Neural cell (in vitro differentiated cells): ENCODE data around the gene PPIE. TPM values are rescaled to one million over a fixed set of nuclear protein-coding genes. Genes with fewer than 3 reads are reported as not detected.

Source experiments
- H2AFZ ChIP-seq: fragments of 200-600, 300-800 bp; sonication (generic), shearing (Covaris generic); 2 replicates; pipeline ENCODE4 v1.6.0; 2014; ENCODE audit warnings: low read depth, mild to moderate bottlenecking, antibody characterized with exemption, low read length, moderate library complexity
- H3F3A ChIP-seq: fragments of 200-600 bp; shearing (Covaris generic); 2 replicates; pipeline ENCODE4 v1.6.1; 2016; ENCODE audit warnings: mild to moderate bottlenecking, moderate library complexity, mixed read lengths, antibody characterized with exemption, low read length; ENCODE audit not compliant: insufficient read depth, poor library complexity, severe bottlenecking
- H3K27ac ChIP-seq: fragments of 200-600, 300-800 bp; sonication (generic), shearing (Covaris generic); 2 replicates; pipeline ENCODE4 v1.5.1; 2014; ENCODE audit warnings: mild to moderate bottlenecking, low read length, moderate library complexity
- H3K27me3 ChIP-seq: fragments of 300-800, 200-600 bp; sonication (generic), shearing (Covaris generic); 2 replicates; pipeline ENCODE4 v1.6.0; 2014; ENCODE audit warnings: mild to moderate bottlenecking, low read depth, low read length, moderate library complexity; ENCODE audit not compliant: insufficient read depth
- H3K36me3 ChIP-seq: fragments of 300-800, 200-600 bp; sonication (generic), shearing (Covaris generic); 2 replicates; pipeline ENCODE4 v1.5.1; 2014; ENCODE audit warnings: mild to moderate bottlenecking, antibody characterized with exemption, low read length, moderate library complexity; ENCODE audit not compliant: insufficient read depth
- H3K4me2 ChIP-seq: fragments of 300-800, 200-600 bp; sonication (generic), shearing (Covaris generic); 2 replicates; pipeline ENCODE4 v1.6.0; 2014; ENCODE audit warnings: mild to moderate bottlenecking, low read length
- H3K4me3 ChIP-seq: fragments of 300-800, 200-600 bp; sonication (generic), shearing (Covaris generic); 2 replicates; pipeline ENCODE4 v1.5.1; 2014; ENCODE audit warnings: mild to moderate bottlenecking, low read length, moderate library complexity
- H3K79me2 ChIP-seq: fragments of 200-600 bp; shearing (Covaris generic); replicated peaks from 2 replicates; pipeline ENCODE4 v1.6.0; 2014; ENCODE audit warnings: mild to moderate bottlenecking, low read length, moderate library complexity; ENCODE audit not compliant: insufficient read depth
- H3K9ac ChIP-seq: fragments of 300-800, 200-600 bp; sonication (generic), shearing (Covaris generic); 2 replicates; pipeline ENCODE4 v1.6.1; 2016; ENCODE audit warnings: mild to moderate bottlenecking, low read length, mixed read lengths
- H3K9me2 ChIP-seq: fragments of 200-600 bp; shearing (Covaris generic); 2 replicates; pipeline ENCODE4 v1.6.1; 2016; ENCODE audit warnings: mild to moderate bottlenecking, low read length, mixed read lengths; ENCODE audit not compliant: insufficient read depth
- H3K9me3 ChIP-seq: fragments of 200-600, 300-800 bp; sonication (generic), shearing (Covaris generic); 2 replicates; pipeline ENCODE4 v1.6.1; 2016; ENCODE audit warnings: mild to moderate bottlenecking, mixed run types, low read length, moderate library complexity, mixed read lengths
- H4K20me1 ChIP-seq: fragments of 200-600 bp; shearing (Covaris generic); 2 replicates; pipeline ENCODE4 v1.6.1; 2016; ENCODE audit warnings: mild to moderate bottlenecking, mixed run types; ENCODE audit not compliant: insufficient read depth
- EP300 ChIP-seq: fragments of 450-650 bp; conservative IDR thresholded peaks from 2 replicates; pipeline ENCODE4 v1.6.1; 2014; ENCODE audit warnings: antibody characterized with exemption, mild to moderate bottlenecking, moderate library complexity; ENCODE audit not compliant: poor library complexity, severe bottlenecking
- EZH2 ChIP-seq: fragments of 200-600, 300-800 bp; shearing (Covaris generic), sonication (generic); IDR thresholded peaks from 2 replicates; pipeline ENCODE4 v1.6.1; 2014; ENCODE audit warnings: antibody characterized with exemption, low read length, borderline replicate concordance, mild to moderate bottlenecking; ENCODE audit not compliant: insufficient read depth, poor library complexity, severe bottlenecking
- MXI1 ChIP-seq: fragments of 450-650 bp; conservative IDR thresholded peaks from 2 replicates; pipeline ENCODE4 v1.6.1; 2014; ENCODE audit warnings: antibody characterized with exemption, mild to moderate bottlenecking; ENCODE audit not compliant: poor library complexity, severe bottlenecking
- POLR2AphosphoS5 ChIP-seq: IDR thresholded peaks from 2 replicates; pipeline ENCODE4 v1.6.1; 2012
- RAD21 ChIP-seq: fragments of 450-650 bp; conservative IDR thresholded peaks from 2 replicates; pipeline ENCODE4 v1.6.1; 2014; ENCODE audit warnings: antibody characterized with exemption, mild to moderate bottlenecking, moderate library complexity
- SMC3 ChIP-seq: fragments of 450-650 bp; conservative IDR thresholded peaks from 2 replicates; pipeline ENCODE4 v1.6.1; 2014; ENCODE audit warnings: antibody characterized with exemption, mild to moderate bottlenecking, moderate library complexity; ENCODE audit not compliant: poor library complexity
- TAF1 ChIP-seq: IDR thresholded peaks from 2 replicates; pipeline ENCODE4 v1.6.1; 2012; ENCODE audit warnings: low read depth
- polyA plus RNA-seq: library from polyadenylated mRNA; depleted of rRNA; stranded (reverse); fragments of >200 nt; gene quantifications from 2 replicates; pipeline ENCODE4 v1.2.3, GENCODE V29; 2014
- TF ChIP-seq, protein P1 (sequence below): IDR thresholded peaks from 2 replicates; pipeline ENCODE4 v1.6.1; 2012; ENCODE audit warnings: borderline replicate concordance
- TF ChIP-seq, protein P2 (sequence below): fragments of 450-650 bp; IDR thresholded peaks from 2 replicates; pipeline ENCODE4 v1.5.1; 2014; ENCODE audit warnings: antibody characterized with exemption, mild to moderate bottlenecking, moderate library complexity; ENCODE audit not compliant: poor library complexity, severe bottlenecking

The PPIE gene
- polyA plus RNA-seq, 1 donor from 2014 or later, result 55.9 TPM

GRCh38 chr1:39689635-39690034 is 49.0 kb upstream of the PPIE start:
- peak overlapping the region; percentile 90 for H3K4me3 ChIP-seq
- no peaks in the 10 kb centered on the region for H3K9me3 ChIP-seq
- H3F3A ChIP-seq, result no peaks in the 10 kb centered on the region
- H3K36me3 ChIP-seq, result no peaks in the 10 kb centered on the region
- H3K27ac ChIP-seq, result peak overlapping the region; percentile 84
- H4K20me1 ChIP-seq, result no peaks in the 10 kb centered on the region
- no peak overlapping the region for H2AFZ ChIP-seq
- TF ChIP-seq EP300 (no peak), POLR2AphosphoS5 (peak; percentile 37), RAD21 (no peak), SMC3 (peak; percentile 43), EZH2 (no peak)
- TF ChIP-seq, protein P1, sequence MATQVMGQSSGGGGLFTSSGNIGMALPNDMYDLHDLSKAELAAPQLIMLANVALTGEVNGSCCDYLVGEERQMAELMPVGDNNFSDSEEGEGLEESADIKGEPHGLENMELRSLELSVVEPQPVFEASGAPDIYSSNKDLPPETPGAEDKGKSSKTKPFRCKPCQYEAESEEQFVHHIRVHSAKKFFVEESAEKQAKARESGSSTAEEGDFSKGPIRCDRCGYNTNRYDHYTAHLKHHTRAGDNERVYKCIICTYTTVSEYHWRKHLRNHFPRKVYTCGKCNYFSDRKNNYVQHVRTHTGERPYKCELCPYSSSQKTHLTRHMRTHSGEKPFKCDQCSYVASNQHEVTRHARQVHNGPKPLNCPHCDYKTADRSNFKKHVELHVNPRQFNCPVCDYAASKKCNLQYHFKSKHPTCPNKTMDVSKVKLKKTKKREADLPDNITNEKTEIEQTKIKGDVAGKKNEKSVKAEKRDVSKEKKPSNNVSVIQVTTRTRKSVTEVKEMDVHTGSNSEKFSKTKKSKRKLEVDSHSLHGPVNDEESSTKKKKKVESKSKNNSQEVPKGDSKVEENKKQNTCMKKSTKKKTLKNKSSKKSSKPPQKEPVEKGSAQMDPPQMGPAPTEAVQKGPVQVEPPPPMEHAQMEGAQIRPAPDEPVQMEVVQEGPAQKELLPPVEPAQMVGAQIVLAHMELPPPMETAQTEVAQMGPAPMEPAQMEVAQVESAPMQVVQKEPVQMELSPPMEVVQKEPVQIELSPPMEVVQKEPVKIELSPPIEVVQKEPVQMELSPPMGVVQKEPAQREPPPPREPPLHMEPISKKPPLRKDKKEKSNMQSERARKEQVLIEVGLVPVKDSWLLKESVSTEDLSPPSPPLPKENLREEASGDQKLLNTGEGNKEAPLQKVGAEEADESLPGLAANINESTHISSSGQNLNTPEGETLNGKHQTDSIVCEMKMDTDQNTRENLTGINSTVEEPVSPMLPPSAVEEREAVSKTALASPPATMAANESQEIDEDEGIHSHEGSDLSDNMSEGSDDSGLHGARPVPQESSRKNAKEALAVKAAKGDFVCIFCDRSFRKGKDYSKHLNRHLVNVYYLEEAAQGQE, result peak; percentile 69
- H3K9ac ChIP-seq, result peak overlapping the region; percentile 92
- peak overlapping the region; percentile 97 for H3K4me2 ChIP-seq
- no peaks in the 10 kb centered on the region for H3K9me2 ChIP-seq
- peaks cover 5% of the 10 kb centered on the region for H3K79me2 ChIP-seq
- peaks cover 36% of the 10 kb centered on the region for H3K27me3 ChIP-seq

DNA sequence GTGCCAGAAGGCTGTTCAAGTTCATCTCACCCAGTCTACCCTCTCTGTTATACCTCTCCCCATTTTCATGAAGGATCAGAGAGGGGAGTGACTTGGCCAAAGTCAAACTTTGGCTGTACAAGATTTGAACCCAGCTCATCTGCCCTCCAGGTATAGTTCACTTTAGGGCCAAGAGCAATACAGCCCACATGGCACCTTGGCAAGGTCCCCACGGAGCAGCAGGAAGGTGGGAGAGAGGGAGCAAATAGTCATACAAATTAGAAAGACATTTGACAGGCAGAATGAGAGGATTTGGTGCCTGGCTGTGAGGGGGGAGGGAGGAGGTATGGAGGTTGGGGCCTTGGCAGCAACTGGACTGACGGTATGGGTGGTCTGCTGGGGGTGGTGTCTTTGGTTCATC is 48.5 kb upstream of the PPIE start:
- Histone ChIP-seq H3K36me3 (no peaks in the 10 kb centered on the region), H2AFZ (no peak overlapping the region), H3K9me3 (no peaks in the 10 kb centered on the region), H3K79me2 (peaks cover 5% of the 10 kb centered on the region), H3K27ac (peak overlapping the region; percentile 84), H4K20me1 (no peaks in the 10 kb centered on the region), H3K9me2 (no peaks in the 10 kb centered on the region), H3K4me2 (peak overlapping the region; percentile 97), H3K4me3 (peak overlapping the region; percentile 90), H3F3A (no peaks in the 10 kb centered on the region), H3K9ac (peak overlapping the region; percentile 92), H3K27me3 (peaks cover 36% of the 10 kb centered on the region)
- TF ChIP-seq, protein P1, result no peak
- TF ChIP-seq RAD21 (no peak), MXI1 (no peak), TAF1 (no peak), SMC3 (no peak), EP300 (no peak), EZH2 (no peak), POLR2AphosphoS5 (no peak)
- TF ChIP-seq, protein P2, sequence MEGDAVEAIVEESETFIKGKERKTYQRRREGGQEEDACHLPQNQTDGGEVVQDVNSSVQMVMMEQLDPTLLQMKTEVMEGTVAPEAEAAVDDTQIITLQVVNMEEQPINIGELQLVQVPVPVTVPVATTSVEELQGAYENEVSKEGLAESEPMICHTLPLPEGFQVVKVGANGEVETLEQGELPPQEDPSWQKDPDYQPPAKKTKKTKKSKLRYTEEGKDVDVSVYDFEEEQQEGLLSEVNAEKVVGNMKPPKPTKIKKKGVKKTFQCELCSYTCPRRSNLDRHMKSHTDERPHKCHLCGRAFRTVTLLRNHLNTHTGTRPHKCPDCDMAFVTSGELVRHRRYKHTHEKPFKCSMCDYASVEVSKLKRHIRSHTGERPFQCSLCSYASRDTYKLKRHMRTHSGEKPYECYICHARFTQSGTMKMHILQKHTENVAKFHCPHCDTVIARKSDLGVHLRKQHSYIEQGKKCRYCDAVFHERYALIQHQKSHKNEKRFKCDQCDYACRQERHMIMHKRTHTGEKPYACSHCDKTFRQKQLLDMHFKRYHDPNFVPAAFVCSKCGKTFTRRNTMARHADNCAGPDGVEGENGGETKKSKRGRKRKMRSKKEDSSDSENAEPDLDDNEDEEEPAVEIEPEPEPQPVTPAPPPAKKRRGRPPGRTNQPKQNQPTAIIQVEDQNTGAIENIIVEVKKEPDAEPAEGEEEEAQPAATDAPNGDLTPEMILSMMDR, result no peak
